ENCODE data around the gene AFAP1L2. TPM values are rescaled to one million over a fixed set of nuclear protein-coding genes. Genes with fewer than 3 reads are reported as not detected.

The AFAP1L2 gene
- total RNA-seq, 4 donors from 2014 or later = 6.5 to 35.5 (median 12.9) TPM

DNA sequence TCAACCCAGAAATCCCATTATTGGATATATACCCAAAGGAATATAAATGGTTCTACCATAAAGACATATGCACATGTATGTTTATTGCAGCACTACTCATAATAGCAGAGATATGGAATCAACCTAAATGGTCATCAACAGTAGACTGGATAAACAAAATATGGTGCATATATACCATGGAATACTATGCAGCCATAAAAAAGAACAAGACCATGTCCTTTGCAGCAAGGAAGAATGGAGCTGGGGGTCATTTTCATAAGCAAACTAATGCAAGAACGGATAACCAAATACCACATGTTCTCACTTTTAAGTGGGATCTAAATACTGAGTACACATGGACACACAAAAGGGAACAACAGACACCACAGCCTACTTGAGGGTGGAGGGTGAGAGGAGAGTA, 2.2 kb upstream of the AFAP1L2 start:
- peaks cover 0 to 9% (median 0%) of the 10 kb centered on the region in 4 donors for H3K4me1 ChIP-seq
- TF ChIP-seq POLR2A (IDR thresholded peaks at IDR 0.05) = no peak
- TF ChIP-seq, protein P1, sequence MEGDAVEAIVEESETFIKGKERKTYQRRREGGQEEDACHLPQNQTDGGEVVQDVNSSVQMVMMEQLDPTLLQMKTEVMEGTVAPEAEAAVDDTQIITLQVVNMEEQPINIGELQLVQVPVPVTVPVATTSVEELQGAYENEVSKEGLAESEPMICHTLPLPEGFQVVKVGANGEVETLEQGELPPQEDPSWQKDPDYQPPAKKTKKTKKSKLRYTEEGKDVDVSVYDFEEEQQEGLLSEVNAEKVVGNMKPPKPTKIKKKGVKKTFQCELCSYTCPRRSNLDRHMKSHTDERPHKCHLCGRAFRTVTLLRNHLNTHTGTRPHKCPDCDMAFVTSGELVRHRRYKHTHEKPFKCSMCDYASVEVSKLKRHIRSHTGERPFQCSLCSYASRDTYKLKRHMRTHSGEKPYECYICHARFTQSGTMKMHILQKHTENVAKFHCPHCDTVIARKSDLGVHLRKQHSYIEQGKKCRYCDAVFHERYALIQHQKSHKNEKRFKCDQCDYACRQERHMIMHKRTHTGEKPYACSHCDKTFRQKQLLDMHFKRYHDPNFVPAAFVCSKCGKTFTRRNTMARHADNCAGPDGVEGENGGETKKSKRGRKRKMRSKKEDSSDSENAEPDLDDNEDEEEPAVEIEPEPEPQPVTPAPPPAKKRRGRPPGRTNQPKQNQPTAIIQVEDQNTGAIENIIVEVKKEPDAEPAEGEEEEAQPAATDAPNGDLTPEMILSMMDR (IDR thresholded peaks at IDR 0.05) = no peak
- no peak overlapping the region for H3K4me3 ChIP-seq
- no peak overlapping the region for H3K27ac ChIP-seq
- no peaks in the 10 kb centered on the region for H3K9me3 ChIP-seq
- no peaks in the 10 kb centered on the region for H3K36me3 ChIP-seq
- DNase-seq = no peak
- no peaks in the 10 kb centered on the region for H3K27me3 ChIP-seq

DNA sequence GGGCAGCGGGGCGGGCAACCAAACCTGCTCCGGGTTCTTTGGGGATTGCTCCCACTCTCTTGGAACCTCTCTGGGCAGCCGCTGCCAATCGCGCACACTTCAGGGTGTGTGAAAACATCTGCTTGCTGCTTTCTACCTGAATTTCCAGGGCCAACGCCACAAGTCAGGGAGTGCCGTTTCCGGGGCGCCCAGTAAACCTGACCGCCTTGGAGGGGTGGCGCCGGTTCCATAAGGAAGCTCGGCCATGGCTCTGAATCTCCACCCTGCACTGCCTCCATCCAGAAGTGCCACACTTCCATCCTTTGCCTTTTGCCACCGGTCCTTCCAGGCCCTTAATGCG, 679 bp upstream of the AFAP1L2 start:
- DNase-seq = peak in 2 of 3 donors; percentile 56 to 70

DNA sequence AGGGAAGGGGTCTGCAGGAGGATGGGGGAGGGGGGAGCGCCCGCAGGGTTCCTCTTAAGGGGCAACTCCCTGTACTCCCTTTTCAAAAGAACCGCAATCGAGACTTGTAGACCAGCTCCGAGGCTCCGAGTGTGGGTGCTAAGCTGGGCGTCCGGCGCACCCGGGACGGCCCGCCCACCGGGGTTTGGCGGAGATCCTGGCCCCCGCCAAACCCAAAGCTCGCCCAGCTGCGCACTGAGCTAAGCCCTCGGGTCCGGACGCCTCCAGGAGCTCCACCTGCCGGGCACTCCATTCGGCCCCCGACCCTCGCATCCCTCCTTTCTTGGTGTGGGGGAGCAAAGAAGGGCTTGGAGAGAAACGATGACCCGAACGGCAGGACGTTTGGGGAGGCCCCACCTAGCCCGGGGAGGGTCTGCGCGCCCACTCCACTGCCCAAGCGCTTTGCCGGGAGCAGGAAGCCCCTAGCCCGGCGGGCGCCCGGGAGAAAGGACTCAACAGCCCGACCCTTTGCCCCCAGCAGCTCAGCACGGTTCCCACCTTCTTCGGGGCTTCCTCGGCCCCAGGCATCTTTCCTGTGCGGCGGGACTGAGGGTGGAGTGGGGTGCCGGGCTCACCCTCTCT, 651 bp downstream of the AFAP1L2 start:
- no peaks in the 10 kb centered on the region for H3K27me3 ChIP-seq
- H3K9me3 ChIP-seq = no peaks in the 10 kb centered on the region
- H3K4me3 ChIP-seq = peak overlapping the region; percentile 36 to 70 (median 50)
- no peaks in the 10 kb centered on the region for H3K36me3 ChIP-seq
- no peak for DNase-seq
- peaks cover 0 to 9% (median 0%) of the 10 kb centered on the region in 4 donors for H3K4me1 ChIP-seq
- peak overlapping the region; percentile 58 to 74 (median 68) for H3K27ac ChIP-seq
- TF ChIP-seq POLR2A (IDR thresholded peaks at IDR 0.05) = no peak
- TF ChIP-seq, protein P1 (IDR thresholded peaks at IDR 0.05) = peak in 1 of 6 experiments; percentile 4

More for the DNA sequence above, 679 bp upstream of the AFAP1L2 start:
- no peaks in the 10 kb centered on the region for H3K36me3 ChIP-seq
- H3K27me3 ChIP-seq = no peaks in the 10 kb centered on the region
- TF ChIP-seq, protein P1 (IDR thresholded peaks at IDR 0.05) = no peak
- TF ChIP-seq POLR2A (IDR thresholded peaks at IDR 0.05) = no peak
- H3K27ac ChIP-seq = peak overlapping the region; percentile 52 to 74 (median 68)
- H3K4me3 ChIP-seq = peak overlapping the region in 3 of 4 donors; percentile 36 to 70 (median 63)
- peaks cover 0 to 9% (median 0%) of the 10 kb centered on the region in 4 donors for H3K4me1 ChIP-seq
- H3K9me3 ChIP-seq = no peaks in the 10 kb centered on the region

DNA sequence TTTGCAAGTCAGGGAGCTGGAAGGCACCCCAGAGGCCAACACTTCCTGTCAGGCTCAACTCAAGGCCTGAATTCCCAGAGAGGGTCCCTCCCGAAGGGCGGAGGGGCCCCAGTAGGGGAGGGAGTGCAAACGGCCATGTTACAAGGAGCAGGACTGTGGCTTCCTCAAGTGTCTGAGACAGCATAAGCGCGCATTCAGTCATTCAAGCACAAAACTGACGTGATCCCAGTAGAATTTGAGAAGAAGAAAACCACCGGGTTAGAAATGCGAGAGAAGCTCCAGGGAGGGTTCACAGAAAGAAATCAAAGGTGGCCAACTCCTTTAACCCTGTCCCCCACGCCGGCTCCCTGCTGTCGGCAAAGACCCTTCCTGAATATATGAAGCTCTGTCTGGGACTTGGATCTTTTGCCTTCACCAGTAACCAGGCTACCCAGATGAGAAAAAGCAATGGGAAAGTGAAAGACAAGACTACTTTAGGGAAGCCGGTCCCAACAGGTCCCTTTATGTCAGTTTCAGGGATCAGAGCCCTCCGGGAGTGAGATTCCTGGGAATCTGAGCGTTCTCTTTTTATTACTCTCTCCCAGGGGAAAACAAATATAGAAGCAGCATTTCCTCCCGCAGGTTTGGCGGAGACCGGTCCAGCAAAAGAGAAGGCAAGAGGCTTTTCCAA, 1.3 kb downstream of the AFAP1L2 start:
- peak overlapping the region; percentile 36 to 70 (median 50) for H3K4me3 ChIP-seq
- H3K36me3 ChIP-seq = no peaks in the 10 kb centered on the region
- H3K27me3 ChIP-seq = no peaks in the 10 kb centered on the region
- peak overlapping the region; percentile 58 to 74 (median 68) for H3K27ac ChIP-seq
- peaks cover 0 to 9% (median 0%) of the 10 kb centered on the region in 4 donors for H3K4me1 ChIP-seq
- TF ChIP-seq, protein P1 (IDR thresholded peaks at IDR 0.05) = no peak
- TF ChIP-seq POLR2A (IDR thresholded peaks at IDR 0.05) = no peak
- DNase-seq = no peak
- no peaks in the 10 kb centered on the region for H3K9me3 ChIP-seq

DNA sequence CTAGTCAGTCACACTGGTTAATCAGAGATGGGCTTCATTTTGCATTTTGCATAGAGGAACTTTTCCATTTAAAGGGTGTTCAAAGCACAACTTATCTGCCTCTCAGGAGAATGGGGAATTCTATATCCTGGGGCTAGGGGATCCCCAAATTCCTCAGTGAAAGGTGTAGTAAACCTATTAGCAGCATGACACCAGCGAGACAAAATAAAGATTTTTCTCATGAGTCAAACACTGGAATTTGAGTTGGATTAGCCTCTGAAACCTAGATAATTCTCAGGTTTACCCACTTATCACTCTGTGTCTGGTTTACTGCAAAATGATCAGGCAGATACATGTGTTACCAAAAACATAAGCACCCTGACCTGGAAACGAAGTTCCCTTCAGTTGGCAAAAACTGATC, 2.1 kb downstream of the AFAP1L2 start:
- Histone ChIP-seq H3K27ac (peak overlapping the region in 2 of 4 donors; percentile 51 to 68), H3K4me3 (no peak overlapping the region)

More for the DNA sequence above, 2.1 kb downstream of the AFAP1L2 start:
- Histone ChIP-seq H3K36me3 (no peaks in the 10 kb centered on the region), H3K9me3 (no peaks in the 10 kb centered on the region), H3K27me3 (no peaks in the 10 kb centered on the region), H3K4me1 (peaks cover 0 to 10% (median 0%) of the 10 kb centered on the region in 4 donors)
- no peak for TF ChIP-seq POLR2A (IDR thresholded peaks at IDR 0.05)
- TF ChIP-seq, protein P1 (IDR thresholded peaks at IDR 0.05) = no peak
- no peak for DNase-seq

All from Peyer's patch (tissue), 4 donors.